ENCODE data around the gene PAOX. TPM values are rescaled to one million over a fixed set of nuclear protein-coding genes. Genes with fewer than 3 reads are reported as not detected.

PAOX gene
- total RNA-seq, 1 donor from 2014 or later = 6.3 TPM

DNA sequence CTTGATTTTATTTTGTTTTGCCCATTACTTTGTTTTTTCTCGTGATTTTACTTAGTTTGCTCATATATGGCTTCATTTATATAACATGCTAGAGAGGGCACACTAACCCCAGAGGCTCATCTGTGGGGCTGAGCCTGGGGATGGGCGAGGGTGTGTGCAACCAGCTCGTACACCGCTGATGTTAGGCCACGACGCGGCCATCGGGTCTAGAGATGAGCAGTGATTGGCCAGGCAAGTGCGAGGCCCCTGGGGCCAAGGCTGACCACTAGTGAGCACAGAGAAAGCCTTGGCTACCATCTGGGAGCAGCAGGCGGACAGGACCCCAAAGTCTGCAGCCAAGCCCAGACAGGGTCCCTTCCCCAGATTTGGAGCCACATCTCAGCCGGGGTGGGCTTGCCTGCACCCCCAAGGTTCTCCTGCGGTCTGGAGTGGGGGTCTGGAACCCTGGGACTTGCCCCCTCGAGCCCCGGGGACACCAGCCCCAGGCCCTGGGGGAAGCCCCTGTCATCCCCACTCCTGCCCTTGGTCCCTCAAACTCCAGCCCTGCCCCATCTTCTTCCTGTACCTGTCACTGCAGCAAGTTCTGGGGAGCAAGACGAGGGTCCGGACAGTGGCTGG is 25.0 kb upstream of the PAOX start:
- H3K36me3 Mint-ChIP-seq (ENCODE audit: low read depth) = no peaks in the 10 kb centered on the region
- H3K9me3 Mint-ChIP-seq (ENCODE audit: low read depth) = no peaks in the 10 kb centered on the region
- no peaks in the 10 kb centered on the region for H3K4me1 Mint-ChIP-seq (ENCODE audit: low read depth)
- H3K4me3 Mint-ChIP-seq (ENCODE audit: unreplicated experiment) = no peak overlapping the region
- no peak for DNase-seq (ENCODE audit: low spot score)
- peaks cover 2% of the 10 kb centered on the region for H3K27me3 Mint-ChIP-seq (ENCODE audit: low read depth)
- TF ChIP-seq CTCF (IDR thresholded peaks at IDR 0.05) = no peak
- H3K27ac Mint-ChIP-seq (ENCODE audit: unreplicated experiment) = no peak overlapping the region

GRCh38 chr10:133354672-133355240 is 24.3 kb upstream of the PAOX start:
- H3K27ac Mint-ChIP-seq (ENCODE audit: unreplicated experiment) = no peak overlapping the region
- no peak for TF ChIP-seq CTCF (IDR thresholded peaks at IDR 0.05)
- no peaks in the 10 kb centered on the region for H3K27me3 Mint-ChIP-seq (ENCODE audit: low read depth)
- H3K36me3 Mint-ChIP-seq (ENCODE audit: low read depth) = no peaks in the 10 kb centered on the region
- no peaks in the 10 kb centered on the region for H3K4me1 Mint-ChIP-seq (ENCODE audit: low read depth)
- H3K4me3 Mint-ChIP-seq (ENCODE audit: unreplicated experiment) = no peak overlapping the region
- no peaks in the 10 kb centered on the region for H3K9me3 Mint-ChIP-seq (ENCODE audit: low read depth)
- DNase-seq (ENCODE audit: low spot score) = no peak

DNA sequence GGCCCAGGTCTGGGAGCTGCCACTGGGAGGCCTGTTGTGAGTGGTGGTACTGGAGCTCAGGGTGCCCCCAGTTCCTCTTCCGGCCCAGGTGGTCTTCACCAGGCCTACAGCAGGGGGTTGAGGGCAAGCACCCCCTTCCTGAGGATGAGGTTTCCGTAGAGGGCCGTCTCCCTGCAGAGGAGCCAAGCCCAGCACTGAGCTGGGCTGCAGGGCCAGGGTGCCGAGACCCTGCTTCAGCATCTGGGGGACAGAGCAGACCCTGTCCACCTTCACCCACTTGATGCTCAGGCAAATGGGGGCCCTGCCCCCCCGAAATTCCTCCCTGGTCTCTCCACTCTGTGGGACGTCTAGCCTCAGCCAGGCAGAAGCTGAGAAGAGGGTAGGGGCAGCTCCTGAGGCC is 23.8 kb upstream of the PAOX start:
- Mint-ChIP-seq H3K27ac (ENCODE audit: unreplicated experiment) (no peak overlapping the region), H3K4me3 (ENCODE audit: unreplicated experiment) (no peak overlapping the region), H3K4me1 (ENCODE audit: low read depth) (no peaks in the 10 kb centered on the region), H3K36me3 (ENCODE audit: low read depth) (no peaks in the 10 kb centered on the region), H3K9me3 (ENCODE audit: low read depth) (no peaks in the 10 kb centered on the region), H3K27me3 (ENCODE audit: low read depth) (no peaks in the 10 kb centered on the region)
- no peak for TF ChIP-seq CTCF (IDR thresholded peaks at IDR 0.05)
- DNase-seq (ENCODE audit: low spot score) = no peak

DNA sequence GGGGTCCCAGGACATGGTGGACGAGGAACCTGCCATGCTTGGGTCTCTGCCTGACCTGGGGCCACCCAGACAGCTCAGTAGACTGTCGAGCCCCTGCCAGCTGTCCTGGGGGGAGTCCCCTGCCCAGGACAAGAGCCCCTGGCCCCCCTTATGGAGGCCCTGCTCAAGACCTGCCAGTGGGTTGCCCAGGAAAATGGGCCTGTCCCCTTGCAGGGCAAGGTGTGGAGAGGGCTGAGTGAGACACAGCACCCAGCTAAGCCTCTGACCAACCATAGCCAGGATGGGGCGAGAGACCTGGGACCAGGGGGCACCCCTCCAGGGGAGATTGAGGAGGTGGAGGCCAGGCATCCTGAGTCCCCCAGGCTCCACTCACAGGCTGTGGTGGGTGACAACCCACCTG is 23.1 kb upstream of the PAOX start:
- no peaks in the 10 kb centered on the region for H3K27me3 Mint-ChIP-seq (ENCODE audit: low read depth)
- no peaks in the 10 kb centered on the region for H3K4me1 Mint-ChIP-seq (ENCODE audit: low read depth)
- no peaks in the 10 kb centered on the region for H3K9me3 Mint-ChIP-seq (ENCODE audit: low read depth)
- no peaks in the 10 kb centered on the region for H3K36me3 Mint-ChIP-seq (ENCODE audit: low read depth)
- no peak overlapping the region for H3K27ac Mint-ChIP-seq (ENCODE audit: unreplicated experiment)
- H3K4me3 Mint-ChIP-seq (ENCODE audit: unreplicated experiment) = peak overlapping the region; percentile 49
- no peak for DNase-seq (ENCODE audit: low spot score)
- no peak for TF ChIP-seq CTCF (IDR thresholded peaks at IDR 0.05)

DNA sequence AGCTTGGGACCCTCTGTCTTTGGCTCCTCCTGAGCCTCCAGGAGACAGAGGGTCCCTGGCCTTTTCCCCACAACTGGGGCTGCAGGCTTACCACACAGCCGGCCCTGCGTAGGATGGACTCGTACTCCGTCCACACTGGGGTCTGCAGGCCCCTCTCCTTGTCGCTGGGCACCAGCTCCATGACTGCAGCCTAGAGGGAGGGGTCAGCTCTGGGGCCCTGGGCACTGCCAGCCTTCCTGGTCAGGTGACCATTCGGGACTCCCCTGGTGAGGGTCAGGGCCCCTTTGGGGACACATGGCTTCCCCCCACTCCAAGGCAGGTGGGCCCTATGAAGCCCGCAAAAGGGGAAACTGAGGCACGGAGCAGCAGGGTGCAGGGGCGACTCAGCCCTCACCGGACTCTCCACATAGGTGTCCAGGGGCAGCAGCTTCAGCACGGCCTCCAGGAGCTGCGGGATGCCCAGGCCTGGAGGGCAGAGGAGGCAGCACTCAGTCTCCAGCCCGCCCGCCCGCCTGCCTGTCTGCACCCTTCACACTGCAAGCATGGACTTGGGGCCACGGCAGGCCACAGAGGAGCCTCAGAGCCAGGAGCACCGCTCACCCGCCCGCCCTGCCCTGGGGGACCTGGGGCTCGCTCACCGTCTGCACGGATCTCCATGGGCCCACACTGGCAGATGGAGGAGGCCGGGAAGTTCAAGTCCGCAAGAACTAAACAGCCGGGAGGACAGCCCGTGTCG is 22.3 kb upstream of the PAOX start:
- Mint-ChIP-seq H3K4me1 (ENCODE audit: low read depth) (no peaks in the 10 kb centered on the region), H3K36me3 (ENCODE audit: low read depth) (peaks cover 3% of the 10 kb centered on the region), H3K27me3 (ENCODE audit: low read depth) (no peaks in the 10 kb centered on the region), H3K4me3 (ENCODE audit: unreplicated experiment) (peak overlapping the region; percentile 72), H3K9me3 (ENCODE audit: low read depth) (no peaks in the 10 kb centered on the region), H3K27ac (ENCODE audit: unreplicated experiment) (peak overlapping the region; percentile 54)
- no peak for TF ChIP-seq CTCF (IDR thresholded peaks at IDR 0.05)
- DNase-seq (ENCODE audit: low spot score) = no peak

Measured in chondrocyte (in vitro differentiated cells).